Gastrocnemius medialis (tissue), 4 donors: ENCODE data around the gene RAB7A.

Source experiments
- POLR2A ChIP-seq, 2 donors: fragments of 450-650 bp; IDR thresholded peaks; one replicate each; pipeline ENCODE4 v1.6.1; 2017; ENCODE audit warnings: antibody characterized with exemption in 2 of 2, mild to moderate bottlenecking in 2 of 2, moderate library complexity in 2 of 2
- TF ChIP-seq, protein P1 (sequence below), 5 experiments: fragments of 450-650 bp in 3 of 5; fragments of 200-600 bp in 2 of 5; sonication (generic) in 2 of 5; IDR thresholded peaks in 4 of 5; conservative IDR thresholded peaks in 1 of 5; 1 replicate in 4 of 5; 2 replicates in 1 of 5; pipeline ENCODE4 v1.5.1; 2016 to 2019; ENCODE audit warnings: antibody characterized with exemption in 5 of 5, mild to moderate bottlenecking in 3 of 5, moderate library complexity in 3 of 5

DNA sequence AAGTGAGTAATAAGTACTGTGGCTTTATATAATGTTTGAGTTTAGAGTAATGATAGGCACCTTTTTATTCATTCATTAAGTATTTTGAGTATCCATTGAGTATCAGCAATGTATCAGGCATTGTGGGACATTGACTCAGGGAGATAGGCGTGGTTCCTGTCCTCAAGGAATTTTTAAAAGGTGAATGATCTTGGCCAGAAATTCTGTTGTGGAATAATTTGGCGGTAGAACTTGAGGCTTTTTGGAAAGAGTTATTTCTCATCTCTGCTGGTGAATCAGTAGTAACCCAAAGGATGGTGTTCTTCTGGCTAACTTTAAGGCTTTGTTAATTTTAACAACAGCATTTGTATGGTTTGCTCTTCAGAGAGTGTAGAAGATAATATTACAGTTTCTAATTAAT is 2.0 kb downstream of the RAB7A start:
- TF ChIP-seq, protein P1, sequence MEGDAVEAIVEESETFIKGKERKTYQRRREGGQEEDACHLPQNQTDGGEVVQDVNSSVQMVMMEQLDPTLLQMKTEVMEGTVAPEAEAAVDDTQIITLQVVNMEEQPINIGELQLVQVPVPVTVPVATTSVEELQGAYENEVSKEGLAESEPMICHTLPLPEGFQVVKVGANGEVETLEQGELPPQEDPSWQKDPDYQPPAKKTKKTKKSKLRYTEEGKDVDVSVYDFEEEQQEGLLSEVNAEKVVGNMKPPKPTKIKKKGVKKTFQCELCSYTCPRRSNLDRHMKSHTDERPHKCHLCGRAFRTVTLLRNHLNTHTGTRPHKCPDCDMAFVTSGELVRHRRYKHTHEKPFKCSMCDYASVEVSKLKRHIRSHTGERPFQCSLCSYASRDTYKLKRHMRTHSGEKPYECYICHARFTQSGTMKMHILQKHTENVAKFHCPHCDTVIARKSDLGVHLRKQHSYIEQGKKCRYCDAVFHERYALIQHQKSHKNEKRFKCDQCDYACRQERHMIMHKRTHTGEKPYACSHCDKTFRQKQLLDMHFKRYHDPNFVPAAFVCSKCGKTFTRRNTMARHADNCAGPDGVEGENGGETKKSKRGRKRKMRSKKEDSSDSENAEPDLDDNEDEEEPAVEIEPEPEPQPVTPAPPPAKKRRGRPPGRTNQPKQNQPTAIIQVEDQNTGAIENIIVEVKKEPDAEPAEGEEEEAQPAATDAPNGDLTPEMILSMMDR (IDR thresholded peaks at IDR 0.05 in 4 of 5, conservative IDR thresholded peaks at IDR 0.05 in 1 of 5) = no peak
- no peak for TF ChIP-seq POLR2A (IDR thresholded peaks at IDR 0.05)
